Mesothelial cell of epicardium (in vitro differentiated cells): Measurements from ENCODE around the gene FHIT. TPM values are rescaled to one million over a fixed set of nuclear protein-coding genes. Genes with fewer than 3 reads are reported as not detected.

Source experiments
- DNase-seq, 2 experiments: peaks; one replicate each; pipeline ENCODE4 v3.0.0; 2021; ENCODE audit warnings: low spot score in 2 of 2; ENCODE audit not compliant: unreplicated experiment in 2 of 2
- H3K27ac Mint-ChIP-seq: 2 replicates; pipeline ENCODE4 v1.8.0; 2021; ENCODE audit warnings: mixed read lengths
- H3K27me3 Mint-ChIP-seq: 2 replicates; pipeline ENCODE4 v1.8.0; 2021; ENCODE audit warnings: low read depth, mixed read lengths
- H3K36me3 Mint-ChIP-seq: 2 replicates; pipeline ENCODE4 v1.8.0; 2021; ENCODE audit warnings: mixed read lengths
- H3K4me1 Mint-ChIP-seq: 2 replicates; pipeline ENCODE4 v1.8.0; 2021; ENCODE audit warnings: mixed read lengths
- H3K4me3 Mint-ChIP-seq: 2 replicates; pipeline ENCODE4 v1.8.0; 2021; ENCODE audit warnings: mild to moderate bottlenecking, moderate library complexity, mixed read lengths
- H3K9me3 Mint-ChIP-seq: 2 replicates; pipeline ENCODE4 v1.8.0; 2021; ENCODE audit warnings: mixed read lengths
- total RNA-seq: library from RNA; stranded (reverse); gene quantifications from 3 replicates; pipeline ENCODE4 v1.2.1, GENCODE V29; 2021
- TF ChIP-seq, protein P1 (sequence below): fragments of 200-600 bp; sonication (generic); IDR thresholded peaks from one replicate; pipeline ENCODE4 v1.5.0; 2021; ENCODE audit warnings: antibody characterized with exemption; ENCODE audit not compliant: unreplicated experiment

Gene FHIT
- total RNA-seq, 1 donor from 2014 or later, result 10.7 TPM

DNA sequence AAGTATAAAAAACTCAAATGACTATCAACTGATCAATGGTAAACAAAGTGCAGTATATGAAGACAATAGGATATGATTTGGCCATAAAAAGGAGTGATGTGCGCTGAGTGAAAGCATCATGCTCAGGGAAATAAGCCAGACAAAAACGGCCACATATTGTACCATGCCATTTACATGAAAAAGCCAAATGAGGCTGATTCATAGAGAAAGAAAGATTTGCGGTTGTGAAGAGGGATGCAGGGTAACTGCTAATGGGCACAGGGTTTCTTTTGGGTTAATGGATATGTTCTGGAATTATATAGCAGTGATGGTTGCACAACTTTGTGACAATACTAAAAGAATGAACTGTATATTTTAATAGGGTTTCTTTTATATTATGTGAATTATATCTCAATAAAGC lies 1324.2 kb downstream of the FHIT start:
- TF ChIP-seq, protein P1, sequence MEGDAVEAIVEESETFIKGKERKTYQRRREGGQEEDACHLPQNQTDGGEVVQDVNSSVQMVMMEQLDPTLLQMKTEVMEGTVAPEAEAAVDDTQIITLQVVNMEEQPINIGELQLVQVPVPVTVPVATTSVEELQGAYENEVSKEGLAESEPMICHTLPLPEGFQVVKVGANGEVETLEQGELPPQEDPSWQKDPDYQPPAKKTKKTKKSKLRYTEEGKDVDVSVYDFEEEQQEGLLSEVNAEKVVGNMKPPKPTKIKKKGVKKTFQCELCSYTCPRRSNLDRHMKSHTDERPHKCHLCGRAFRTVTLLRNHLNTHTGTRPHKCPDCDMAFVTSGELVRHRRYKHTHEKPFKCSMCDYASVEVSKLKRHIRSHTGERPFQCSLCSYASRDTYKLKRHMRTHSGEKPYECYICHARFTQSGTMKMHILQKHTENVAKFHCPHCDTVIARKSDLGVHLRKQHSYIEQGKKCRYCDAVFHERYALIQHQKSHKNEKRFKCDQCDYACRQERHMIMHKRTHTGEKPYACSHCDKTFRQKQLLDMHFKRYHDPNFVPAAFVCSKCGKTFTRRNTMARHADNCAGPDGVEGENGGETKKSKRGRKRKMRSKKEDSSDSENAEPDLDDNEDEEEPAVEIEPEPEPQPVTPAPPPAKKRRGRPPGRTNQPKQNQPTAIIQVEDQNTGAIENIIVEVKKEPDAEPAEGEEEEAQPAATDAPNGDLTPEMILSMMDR, result no peak
- Mint-ChIP-seq H3K4me3 (no peak overlapping the region), H3K27ac (no peak overlapping the region), H3K9me3 (no peaks in the 10 kb centered on the region), H3K27me3 (peaks cover 17% of the 10 kb centered on the region), H3K4me1 (no peaks in the 10 kb centered on the region), H3K36me3 (no peaks in the 10 kb centered on the region)
- DNase-seq, result no peak

DNA sequence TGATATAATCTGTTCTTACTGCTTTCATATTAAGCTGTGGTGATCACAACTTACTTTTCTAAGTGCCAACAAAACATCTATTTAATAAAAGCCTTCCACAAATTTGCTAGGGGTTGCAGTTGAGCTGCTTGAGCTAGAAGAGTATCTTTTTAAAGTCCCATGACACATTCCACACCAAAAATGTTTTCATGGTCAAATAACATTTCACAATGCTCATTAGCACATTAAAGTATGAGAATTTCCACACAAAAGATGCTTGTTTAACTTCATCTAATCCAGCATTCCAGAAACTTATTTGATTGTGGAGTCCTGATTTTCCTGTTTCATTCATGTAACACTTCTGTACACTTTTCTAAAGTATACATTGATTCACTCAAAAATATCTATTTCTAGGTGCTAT lies 1325.3 kb downstream of the FHIT start:
- Mint-ChIP-seq H3K27ac (no peak overlapping the region), H3K9me3 (no peaks in the 10 kb centered on the region), H3K36me3 (no peaks in the 10 kb centered on the region), H3K27me3 (peaks cover 17% of the 10 kb centered on the region), H3K4me3 (no peak overlapping the region), H3K4me1 (no peaks in the 10 kb centered on the region)
- TF ChIP-seq, protein P1, result no peak
- no peak for DNase-seq

DNA sequence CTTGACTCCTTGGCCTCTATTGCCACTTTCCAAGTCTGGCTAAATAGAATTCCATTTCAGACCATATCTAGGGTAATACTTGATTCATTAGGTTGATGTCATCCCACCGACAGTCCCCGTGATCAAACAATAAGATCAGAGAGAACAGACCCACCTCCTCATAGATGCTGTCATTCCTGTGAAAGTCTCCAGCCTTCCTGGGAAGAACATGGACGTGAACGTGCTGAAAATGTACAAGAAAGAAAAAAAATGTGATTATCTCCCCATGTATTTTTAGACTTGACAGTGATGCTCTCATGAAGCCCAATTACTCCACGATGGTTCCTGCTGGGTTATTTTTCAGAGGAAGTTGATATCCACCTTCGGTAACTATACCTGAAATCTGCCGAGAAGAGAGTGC lies 1329.1 kb downstream of the FHIT start:
- TF ChIP-seq, protein P1, result no peak
- Mint-ChIP-seq H3K27me3 (peaks cover 18% of the 10 kb centered on the region), H3K4me1 (no peaks in the 10 kb centered on the region), H3K4me3 (no peak overlapping the region), H3K36me3 (no peaks in the 10 kb centered on the region), H3K27ac (no peak overlapping the region), H3K9me3 (no peaks in the 10 kb centered on the region)
- DNase-seq, result no peak

DNA sequence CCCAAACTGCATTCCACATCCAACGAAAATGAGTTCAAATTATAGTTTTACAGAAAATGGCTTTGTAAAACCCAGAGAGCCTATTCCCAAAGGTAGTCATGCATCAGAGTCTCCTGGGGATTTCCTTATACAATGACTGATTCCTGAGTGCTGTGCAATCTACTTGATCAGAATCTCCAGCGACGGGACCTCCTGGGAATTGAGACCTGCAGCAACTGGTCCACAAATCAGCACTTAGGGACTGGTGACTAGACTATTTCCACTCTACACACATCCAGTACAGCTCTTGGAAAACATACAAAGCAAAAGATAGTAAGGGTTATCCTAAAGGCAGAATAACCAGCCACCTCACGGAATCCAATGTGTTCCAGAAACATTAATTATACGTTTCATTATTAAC lies 1330.4 kb downstream of the FHIT start:
- Mint-ChIP-seq H3K27me3 (peaks cover 12% of the 10 kb centered on the region), H3K9me3 (no peaks in the 10 kb centered on the region), H3K27ac (no peak overlapping the region), H3K36me3 (no peaks in the 10 kb centered on the region), H3K4me3 (no peak overlapping the region), H3K4me1 (no peaks in the 10 kb centered on the region)
- TF ChIP-seq, protein P1, result no peak
- no peak for DNase-seq

DNA sequence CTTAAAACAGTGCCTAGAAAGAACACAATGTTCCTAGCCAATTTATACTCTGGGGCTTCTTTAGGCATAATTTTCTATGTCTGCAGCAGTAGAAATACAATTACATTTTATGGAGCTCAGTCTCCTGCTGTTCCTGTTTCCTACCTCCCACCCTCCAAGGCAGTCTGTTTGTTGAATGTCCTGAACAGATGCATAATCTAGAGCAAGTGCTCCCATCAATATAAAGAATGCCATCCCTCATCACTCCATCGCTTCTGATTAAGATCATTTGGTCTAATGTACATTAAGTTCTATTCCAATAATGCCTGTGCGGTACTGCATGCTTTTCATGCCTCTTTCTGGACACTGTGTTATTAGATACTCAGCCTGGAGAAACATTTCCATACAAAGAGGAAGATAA lies 1331.7 kb downstream of the FHIT start:
- H3K9me3 Mint-ChIP-seq, result no peaks in the 10 kb centered on the region
- H3K4me1 Mint-ChIP-seq, result no peaks in the 10 kb centered on the region
- no peak overlapping the region for H3K4me3 Mint-ChIP-seq
- no peak overlapping the region for H3K27ac Mint-ChIP-seq
- H3K36me3 Mint-ChIP-seq, result no peaks in the 10 kb centered on the region
- peaks cover 3% of the 10 kb centered on the region for H3K27me3 Mint-ChIP-seq
- TF ChIP-seq, protein P1, result no peak
- no peak for DNase-seq

DNA sequence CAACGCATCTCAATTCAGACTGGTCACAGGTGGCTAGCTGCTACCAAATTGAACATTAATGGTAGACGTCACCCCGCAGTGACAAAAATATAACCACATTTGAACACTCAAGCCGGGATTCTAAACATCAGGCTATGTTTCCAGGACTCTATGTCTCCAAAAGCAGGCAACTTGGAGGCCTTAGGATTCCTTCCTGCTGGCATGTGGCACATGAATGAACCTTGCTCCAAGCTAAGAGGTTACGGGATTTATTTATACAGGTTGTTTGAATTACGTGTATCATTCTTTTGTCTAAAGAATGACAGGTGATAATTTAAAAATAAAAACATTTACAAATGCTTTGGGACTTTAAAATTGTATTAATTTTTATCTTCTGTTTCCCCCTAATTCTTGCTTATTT lies 1337.0 kb downstream of the FHIT start:
- Mint-ChIP-seq H3K4me1 (no peaks in the 10 kb centered on the region), H3K4me3 (no peak overlapping the region), H3K9me3 (no peaks in the 10 kb centered on the region), H3K27ac (no peak overlapping the region), H3K27me3 (peaks cover 10% of the 10 kb centered on the region), H3K36me3 (no peaks in the 10 kb centered on the region)
- DNase-seq, result no peak
- TF ChIP-seq, protein P1, result no peak
